ENCODE results near the gene ARHGAP28. TPM values are rescaled to one million over a fixed set of nuclear protein-coding genes. Genes with fewer than 3 reads are reported as not detected.

The ARHGAP28 gene
- total RNA-seq, 3 donors from 2014 or later (not counting 1 experiment from before 2014, with no cell fraction given), result not detected

DNA sequence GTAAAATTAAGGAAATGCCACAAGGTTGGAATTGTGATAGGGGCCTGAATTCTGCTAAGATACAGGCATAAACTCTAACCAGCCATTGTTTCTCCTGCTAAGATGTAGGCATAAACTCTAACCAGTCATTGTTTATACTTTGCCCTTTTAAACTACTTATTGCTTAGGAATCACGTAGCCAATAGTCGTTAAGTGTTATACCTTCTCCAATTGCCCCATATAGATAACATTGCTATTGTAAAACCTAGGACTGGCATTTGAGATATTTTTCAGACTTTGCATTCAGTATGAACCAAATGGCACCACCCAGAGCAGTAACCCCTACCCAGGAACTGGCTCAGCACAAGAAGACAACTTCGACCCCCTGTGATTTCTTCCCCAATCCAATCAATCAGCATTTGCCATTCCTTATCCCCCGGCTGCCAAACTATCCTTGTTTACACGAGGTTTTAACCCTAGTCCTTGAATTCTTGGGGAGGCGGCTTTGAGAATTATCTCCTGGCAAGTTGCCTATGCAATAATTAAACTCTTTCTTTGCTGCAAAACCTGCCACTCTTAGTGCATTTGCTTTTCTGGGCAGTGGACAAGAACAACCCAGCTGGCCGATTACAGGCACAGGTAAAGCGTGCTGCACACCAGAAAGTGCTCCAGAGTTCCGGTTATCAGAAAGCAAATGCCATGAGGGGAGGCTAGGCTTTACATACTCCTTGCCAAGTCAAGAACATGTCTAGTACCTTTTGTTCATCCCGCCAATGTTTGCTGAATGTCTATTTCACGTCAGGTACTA, 220.5 kb downstream of the ARHGAP28 start:
- H3K4me1 Mint-ChIP-seq, result no peaks in the 10 kb centered on the region
- DNase-seq, result no peak
- WGBS (ENCODE audit: insufficient coverage), result 88% methylated on average over 11 of the region's 11 CpGs

DNA sequence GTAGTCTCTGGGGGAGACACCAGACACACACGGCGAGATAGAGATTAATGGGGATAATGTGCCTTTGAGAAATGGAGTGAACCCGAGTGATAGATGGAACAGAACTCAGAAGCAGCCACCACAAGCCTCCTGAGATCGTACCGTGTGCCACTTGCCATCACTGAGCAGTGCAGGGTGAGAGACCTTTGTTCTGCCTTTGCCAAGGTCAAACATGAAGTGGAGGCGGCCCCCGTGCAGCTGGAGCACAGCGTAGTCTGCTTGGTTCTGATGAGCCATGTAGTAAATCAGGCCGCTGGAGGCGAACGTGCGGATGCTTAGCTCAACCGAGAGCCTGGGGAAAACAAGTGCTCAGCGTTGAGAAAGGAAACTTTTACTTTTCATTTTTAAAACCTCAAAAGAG, 221.1 kb downstream of the ARHGAP28 start:
- Mint-ChIP-seq H3K36me3 (no peaks in the 10 kb centered on the region), H3K9me3 (peaks cover 0 to 4% of the 10 kb centered on the region in 2 donors), H3K27ac (no peak overlapping the region), H3K27me3 (ENCODE audit: low read depth in 2 of 2) (no peaks in the 10 kb centered on the region), H3K4me3 (no peak overlapping the region), H3K4me1 (no peaks in the 10 kb centered on the region)
- no peak overlapping the region for H3K27ac ChIP-seq (ENCODE audit: low read length)
- peaks cover 4% of the 10 kb centered on the region for H3K9me3 ChIP-seq (ENCODE audit: control insufficient read depth, insufficient read depth, low read length)
- ATAC-seq (no peak), DNase-seq (no peak)
- TF ChIP-seq, protein P1, sequence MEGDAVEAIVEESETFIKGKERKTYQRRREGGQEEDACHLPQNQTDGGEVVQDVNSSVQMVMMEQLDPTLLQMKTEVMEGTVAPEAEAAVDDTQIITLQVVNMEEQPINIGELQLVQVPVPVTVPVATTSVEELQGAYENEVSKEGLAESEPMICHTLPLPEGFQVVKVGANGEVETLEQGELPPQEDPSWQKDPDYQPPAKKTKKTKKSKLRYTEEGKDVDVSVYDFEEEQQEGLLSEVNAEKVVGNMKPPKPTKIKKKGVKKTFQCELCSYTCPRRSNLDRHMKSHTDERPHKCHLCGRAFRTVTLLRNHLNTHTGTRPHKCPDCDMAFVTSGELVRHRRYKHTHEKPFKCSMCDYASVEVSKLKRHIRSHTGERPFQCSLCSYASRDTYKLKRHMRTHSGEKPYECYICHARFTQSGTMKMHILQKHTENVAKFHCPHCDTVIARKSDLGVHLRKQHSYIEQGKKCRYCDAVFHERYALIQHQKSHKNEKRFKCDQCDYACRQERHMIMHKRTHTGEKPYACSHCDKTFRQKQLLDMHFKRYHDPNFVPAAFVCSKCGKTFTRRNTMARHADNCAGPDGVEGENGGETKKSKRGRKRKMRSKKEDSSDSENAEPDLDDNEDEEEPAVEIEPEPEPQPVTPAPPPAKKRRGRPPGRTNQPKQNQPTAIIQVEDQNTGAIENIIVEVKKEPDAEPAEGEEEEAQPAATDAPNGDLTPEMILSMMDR (IDR thresholded peaks at IDR 0.05), result no peak
- no peaks in the 10 kb centered on the region for H3K36me3 ChIP-seq (ENCODE audit: control insufficient read depth, insufficient read depth, low read length)
- H3K27me3 ChIP-seq (ENCODE audit: control insufficient read depth, insufficient read depth, low read length), result no peaks in the 10 kb centered on the region
- 89% methylated on average over 14 of the region's 14 CpGs for WGBS (ENCODE audit: insufficient coverage)
- intact Hi-C loops (cut with micrococcal nuclease), result no loop called here
- H3K4me1 ChIP-seq (ENCODE audit: control insufficient read depth, insufficient read depth, low read length), result no peaks in the 10 kb centered on the region
- no peak overlapping the region for H3K4me3 ChIP-seq (ENCODE audit: low read length)

More for the DNA sequence above, 220.5 kb downstream of the ARHGAP28 start:
- intact Hi-C loops (cut with micrococcal nuclease), result no loop called here
- Histone ChIP-seq H3K36me3 (ENCODE audit: control insufficient read depth, insufficient read depth, low read length) (no peaks in the 10 kb centered on the region), H3K9me3 (ENCODE audit: control insufficient read depth, insufficient read depth, low read length) (peaks cover 4% of the 10 kb centered on the region), H3K4me3 (ENCODE audit: low read length) (no peak overlapping the region), H3K27ac (ENCODE audit: low read length) (no peak overlapping the region), H3K27me3 (ENCODE audit: control insufficient read depth, insufficient read depth, low read length) (no peaks in the 10 kb centered on the region), H3K4me1 (ENCODE audit: control insufficient read depth, insufficient read depth, low read length) (no peaks in the 10 kb centered on the region)
- H3K36me3 Mint-ChIP-seq, result no peaks in the 10 kb centered on the region
- ATAC-seq, result no peak
- no peak overlapping the region for H3K27ac Mint-ChIP-seq
- TF ChIP-seq, protein P1 (IDR thresholded peaks at IDR 0.05), result no peak
- no peak overlapping the region for H3K4me3 Mint-ChIP-seq
- H3K9me3 Mint-ChIP-seq, result peaks cover 0 to 4% of the 10 kb centered on the region in 2 donors
- H3K27me3 Mint-ChIP-seq (ENCODE audit: low read depth in 2 of 2), result no peaks in the 10 kb centered on the region

DNA sequence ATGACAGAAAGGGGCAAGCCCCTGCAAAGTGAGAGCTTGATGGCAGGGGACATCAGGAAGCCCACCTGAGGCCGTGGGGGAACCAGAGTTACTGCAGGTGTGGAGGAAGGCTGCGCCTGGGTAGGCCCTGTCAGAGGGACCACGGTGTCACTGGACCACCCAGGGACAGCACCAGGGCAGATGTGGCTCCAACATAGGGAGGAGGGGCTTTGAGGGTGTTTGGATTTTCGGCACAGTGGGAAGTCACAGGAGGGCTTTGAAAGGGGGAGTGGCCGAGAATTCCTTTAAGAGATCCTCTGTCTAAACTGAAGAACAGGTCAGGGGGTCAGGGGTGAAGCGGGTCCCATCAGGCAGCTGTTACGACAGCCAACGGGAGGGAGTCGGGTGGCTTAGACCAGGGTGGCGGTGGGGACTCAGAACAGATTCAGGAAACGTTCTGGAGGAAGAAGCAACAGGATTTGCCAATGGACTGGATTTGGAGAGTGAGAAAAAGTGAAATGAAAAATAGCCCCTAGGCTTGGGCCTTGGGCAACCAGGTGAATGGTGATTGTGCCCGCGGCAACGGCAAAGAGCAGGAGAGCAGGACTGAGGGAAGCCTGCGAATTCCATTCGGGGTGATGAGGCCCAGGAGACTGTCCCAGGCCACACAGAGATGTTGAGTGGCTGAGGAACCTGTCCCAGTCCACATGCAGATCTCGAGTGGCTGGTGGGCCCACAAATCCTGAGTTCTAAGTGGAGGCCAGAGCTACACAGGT, 222.0 kb downstream of the ARHGAP28 start:
- TF ChIP-seq, protein P1 (IDR thresholded peaks at IDR 0.05), result no peak
- no peak for ATAC-seq
- Histone ChIP-seq H3K9me3 (ENCODE audit: control insufficient read depth, insufficient read depth, low read length) (peaks cover 4% of the 10 kb centered on the region), H3K4me1 (ENCODE audit: control insufficient read depth, insufficient read depth, low read length) (no peaks in the 10 kb centered on the region), H3K27me3 (ENCODE audit: control insufficient read depth, insufficient read depth, low read length) (no peaks in the 10 kb centered on the region), H3K4me3 (ENCODE audit: low read length) (no peak overlapping the region), H3K27ac (ENCODE audit: low read length) (no peak overlapping the region), H3K36me3 (ENCODE audit: control insufficient read depth, insufficient read depth, low read length) (no peaks in the 10 kb centered on the region)
- DNase-seq, result no peak
- Mint-ChIP-seq H3K4me3 (no peak overlapping the region), H3K4me1 (no peaks in the 10 kb centered on the region), H3K27me3 (ENCODE audit: low read depth in 2 of 2) (no peaks in the 10 kb centered on the region), H3K9me3 (peaks cover 0 to 4% of the 10 kb centered on the region in 2 donors), H3K36me3 (no peaks in the 10 kb centered on the region), H3K27ac (no peak overlapping the region)
- WGBS (ENCODE audit: insufficient coverage), result 79% methylated on average over 17 of the region's 17 CpGs
- intact Hi-C loops (cut with micrococcal nuclease), result no loop called here

Data from natural killer cell (primary cell).